Activated naive CD4-positive, alpha-beta T cell treated with Interleukin-2 at 50 U/mL for 16 hours (primary cell): ENCODE results near the gene WNT11.
A peak's percentile ranks its signal among the peaks of the same experiment; 100 is the strongest.

Experiments used
- DNase-seq: peaks from one replicate; pipeline ENCODE4 v3.0.0-alpha.2; 2020

WNT11 gene

GRCh38 chr11:76206327-76207081 is at the start of gene WNT11:
Gene WNT11 (minus strand): TSS chr11:76206502. CDS start chr11:76206407, 95 bp downstream.
- DNase-seq: peak; percentile 27

DNA sequence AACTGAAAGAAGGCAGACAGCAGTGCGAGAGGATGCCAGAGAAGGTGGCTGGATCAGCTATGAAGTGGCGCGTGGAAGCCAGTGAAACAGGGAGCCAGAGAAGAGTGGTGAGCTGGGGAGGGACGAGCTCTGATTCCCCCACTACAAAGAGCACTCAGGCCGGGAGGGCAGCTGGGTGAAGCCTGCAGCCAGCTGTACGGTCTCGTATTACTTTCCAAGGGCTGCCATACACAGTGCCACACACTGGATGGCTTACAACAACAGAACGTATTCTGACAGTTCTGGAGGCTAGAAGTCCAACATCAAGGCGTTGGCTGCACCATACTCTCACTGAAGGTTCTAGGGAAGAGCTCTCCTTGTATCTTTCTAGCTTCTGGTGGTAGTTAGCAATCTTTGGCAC is 47.1 kb upstream of the WNT11 start:
- no peak for DNase-seq

DNA sequence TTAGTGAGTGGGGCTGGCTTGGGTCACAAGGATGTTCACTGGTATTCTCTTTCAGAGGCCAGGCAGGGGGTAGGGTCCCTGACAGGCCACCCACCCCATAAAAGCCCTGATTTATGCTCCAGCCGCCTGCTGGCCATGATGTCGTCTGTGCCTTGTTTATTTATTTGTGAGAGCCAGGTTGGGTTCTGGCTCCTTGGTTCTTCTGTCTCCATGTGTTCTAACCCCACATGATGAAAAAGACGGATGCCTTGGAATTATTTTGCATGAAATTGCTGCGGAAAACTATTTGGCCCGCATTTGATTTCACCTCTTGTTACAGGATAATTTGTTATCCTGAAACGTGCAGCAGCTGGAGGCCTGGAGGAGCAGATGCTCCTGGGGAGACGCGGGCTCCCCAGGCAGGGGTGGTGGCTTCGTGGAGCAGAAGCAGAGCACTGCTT is 46.3 kb upstream of the WNT11 start:
- no peak for DNase-seq

GRCh38 chr11:76251576-76251975 is 45.3 kb upstream of the WNT11 start:
- no peak for DNase-seq

GRCh38 chr11:76251226-76251575 is 44.9 kb upstream of the WNT11 start:
- DNase-seq: no peak

GRCh38 chr11:76250520-76251225 is 44.4 kb upstream of the WNT11 start:
- DNase-seq: no peak

GRCh38 chr11:76249195-76249741 is 43.0 kb upstream of the WNT11 start:
- DNase-seq: no peak

DNA sequence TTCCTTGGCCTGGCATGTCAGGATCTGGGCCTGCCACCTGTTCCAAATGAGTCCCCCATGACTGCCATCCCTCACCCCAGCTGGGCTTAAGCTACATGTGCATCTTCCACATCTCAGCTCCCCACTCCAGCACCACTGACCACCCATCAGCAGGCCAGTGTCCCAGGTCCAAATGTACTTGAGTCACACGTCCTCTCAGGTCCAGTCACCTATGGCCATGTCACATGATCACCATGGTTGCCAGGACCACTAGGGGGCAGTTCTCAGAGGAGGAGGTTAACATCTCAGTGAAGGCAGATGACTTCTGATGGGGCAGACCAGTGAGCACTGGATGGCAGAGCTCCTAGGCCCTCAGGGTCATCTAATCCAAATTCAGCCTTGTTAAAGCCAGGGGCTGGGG is 41.9 kb upstream of the WNT11 start:
- DNase-seq: no peak

DNA sequence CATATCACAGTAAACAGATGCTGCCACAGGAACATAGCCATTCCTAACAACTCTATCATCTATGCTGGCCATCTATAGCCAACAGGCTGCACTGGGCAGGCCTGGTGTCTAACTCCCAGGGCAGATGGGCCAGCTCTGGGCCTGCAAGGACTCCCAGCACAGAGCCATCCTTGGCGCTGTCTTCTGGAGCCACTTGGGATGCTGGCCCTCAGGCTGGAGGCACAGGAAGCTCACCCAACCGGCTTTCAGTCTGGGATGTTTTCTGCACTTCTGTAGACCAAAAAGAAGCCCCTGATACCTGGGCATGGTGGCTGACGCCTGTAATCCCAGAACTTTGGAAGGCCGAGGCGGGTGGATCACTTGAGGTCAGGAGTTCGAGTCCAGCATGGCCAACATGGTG is 40.8 kb upstream of the WNT11 start:
- DNase-seq: no peak

- DNase-seq: no peak
Measured at GRCh38 chr11:76246271-76246933, 40.1 kb upstream of the WNT11 start.

GRCh38 chr11:76245720-76246119 is 39.4 kb upstream of the WNT11 start:
- no peak for DNase-seq

- no peak for DNase-seq
Measured at GRCh38 chr11:76244316-76244851, 38.1 kb upstream of the WNT11 start.

DNA sequence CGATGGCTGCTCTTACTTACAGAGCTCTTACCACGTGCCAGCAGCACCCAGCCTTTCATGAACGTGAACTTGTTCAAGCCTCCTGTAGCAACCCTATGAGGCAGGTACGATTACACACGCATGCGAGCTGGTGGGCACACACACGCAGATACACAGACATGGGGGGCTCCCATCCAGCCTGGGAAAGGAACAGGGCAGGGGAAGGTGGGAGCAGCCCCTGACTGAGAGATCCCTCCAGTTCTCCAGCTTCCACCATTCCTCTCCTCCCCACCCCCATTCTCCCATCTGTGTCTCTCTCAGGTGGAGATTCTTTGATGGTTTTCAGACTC is 37.6 kb upstream of the WNT11 start:
- no peak for DNase-seq

- DNase-seq: no peak
Measured at GRCh38 chr11:76243193-76243956, 37.1 kb upstream of the WNT11 start.

DNA sequence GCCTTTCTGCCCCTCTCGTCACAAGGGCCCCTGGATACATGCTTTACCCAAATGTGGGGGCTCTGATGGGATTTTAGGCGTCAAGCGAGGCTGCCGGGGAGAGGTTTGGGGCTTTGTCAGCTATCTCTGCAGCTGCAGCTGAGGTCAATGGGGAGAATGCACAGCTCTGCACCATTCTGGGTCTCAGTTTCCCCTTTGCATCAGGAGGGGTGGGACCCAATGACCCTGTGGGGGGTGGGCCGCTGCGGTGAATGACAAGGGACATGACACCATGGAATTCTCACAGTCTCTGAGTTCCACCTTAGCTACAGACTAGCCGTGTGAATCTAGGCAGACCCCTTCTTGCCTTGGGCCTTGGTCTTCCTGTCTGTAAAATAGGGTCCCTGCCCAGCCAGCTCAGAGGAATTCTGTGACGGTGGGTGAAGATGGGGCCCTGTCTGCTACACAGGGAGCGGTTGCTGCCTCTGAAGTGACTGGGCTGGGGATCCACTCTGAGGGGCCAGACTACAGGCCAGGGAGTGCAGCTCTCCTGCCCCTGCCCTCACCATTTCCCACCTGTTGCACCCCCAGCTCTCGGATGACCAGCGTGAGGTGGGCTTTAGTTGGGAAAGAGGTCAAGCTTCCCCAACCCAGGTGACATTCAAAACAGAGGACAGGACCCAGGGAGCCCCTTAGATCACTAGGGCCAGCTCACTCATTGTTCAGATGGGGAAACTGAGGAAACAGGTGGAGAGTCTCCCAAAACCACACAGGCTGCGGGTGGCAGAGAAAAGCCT is 35.9 kb upstream of the WNT11 start:
- DNase-seq: no peak

GRCh38 chr11:76241243-76242000 is 35.1 kb upstream of the WNT11 start:
- DNase-seq: no peak

DNA sequence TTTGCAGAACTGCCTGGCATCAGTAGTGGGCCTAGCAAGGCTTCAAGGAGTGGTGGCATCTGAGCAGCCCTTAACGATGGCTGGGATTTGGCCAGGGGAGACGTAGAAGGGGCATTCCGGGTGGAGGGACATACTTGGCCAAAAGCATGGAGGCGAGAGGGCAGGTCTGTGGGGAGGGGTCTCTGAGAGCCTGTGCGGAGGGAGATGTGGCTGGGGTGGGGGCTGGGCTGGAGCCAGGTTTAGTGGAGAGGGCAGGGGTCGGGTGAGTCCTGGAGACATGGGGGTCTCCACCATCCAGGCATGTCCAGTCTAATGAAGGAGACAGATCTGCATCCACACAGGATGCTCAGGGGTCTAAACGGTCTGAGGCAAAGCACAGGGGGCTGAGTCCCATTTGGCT is 34.4 kb upstream of the WNT11 start:
- DNase-seq: no peak

- no peak for DNase-seq
Measured at GRCh38 chr11:76240161-76240540, 33.8 kb upstream of the WNT11 start.

- no peak for DNase-seq
Measured at GRCh38 chr11:76239483-76240160, 33.3 kb upstream of the WNT11 start.

GRCh38 chr11:76238551-76238950 is 32.2 kb upstream of the WNT11 start:
- no peak for DNase-seq

GRCh38 chr11:76237914-76238313 is 31.6 kb upstream of the WNT11 start:
- DNase-seq: no peak
